Measurements from ENCODE around the gene NMNAT2. TPM values are rescaled to one million over a fixed set of nuclear protein-coding genes. Genes with fewer than 3 reads are reported as not detected.
A peak's percentile ranks its signal among the peaks of the same experiment; 100 is the strongest.

NMNAT2 gene
- total and polyA plus RNA-seq, 2 of the 8 experiments (the other 6 are each of a cell fraction or from before 2014, with no cell fraction given) = 6.5 to 20.9 TPM

DNA sequence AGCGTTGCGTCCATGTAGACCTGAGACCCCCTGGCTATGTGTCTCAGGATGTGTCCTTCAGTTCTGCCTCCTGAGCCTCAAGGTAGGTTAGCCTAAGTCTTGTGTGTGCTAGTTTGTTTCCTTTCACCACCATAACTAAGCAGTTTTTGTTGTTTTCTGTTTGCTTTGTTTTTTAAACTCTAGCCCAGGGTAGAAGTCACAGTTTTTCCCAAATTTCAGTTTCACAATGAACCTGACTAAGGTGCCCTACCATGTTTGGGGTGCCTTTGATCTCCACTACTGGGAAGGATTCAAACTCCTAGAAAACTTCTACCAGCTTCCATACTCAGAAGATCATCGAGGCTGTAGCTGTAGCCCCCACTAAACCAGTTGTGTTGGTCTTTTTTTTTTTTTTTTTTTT is 39.3 kb upstream of the NMNAT2 start:
- no peaks in the 10 kb centered on the region for H3K79me2 ChIP-seq (ENCODE audit: control insufficient read depth in 1 of 2, insufficient read depth in 2 of 2, low read length in 2 of 2)
- no peak overlapping the region for H3K9ac ChIP-seq (replicated peaks in 1 of 4; ENCODE audit: extremely low read depth in 1 of 4, low read depth in 3 of 4, low read length in 3 of 4)
- no peaks in the 10 kb centered on the region for H4K20me1 ChIP-seq (replicated peaks in 1 of 2; ENCODE audit: control insufficient read depth in 1 of 2, insufficient read depth in 2 of 2, low read length in 2 of 2)
- no peak overlapping the region for H3K18ac ChIP-seq (ENCODE audit: extremely low read depth, low read length)
- WGBS, 2 experiments (ENCODE audit: extremely low coverage in 1 of 2, insufficient coverage in 1 of 2, insufficient read length in 1 of 2, insufficient replicate concordance in 2 of 2, low coverage in 1 of 2, low lambda C conversion rate in 2 of 2, missing lambda C conversion rate in 1 of 2) = 85% methylated on average over 3 of the region's 3 CpGs; no CpG with 5 or more reads in 1 of the 2 experiments
- no peak overlapping the region for H4K91ac ChIP-seq (replicated peaks; ENCODE audit: insufficient read length, low read length)
- H3K79me1 ChIP-seq (ENCODE audit: low read depth, low read length) = no peaks in the 10 kb centered on the region
- ChIA-PET CTCF (ENCODE audit: partially characterized antibody) (interaction anchor here (0.6 to 0.8 kb wide), 3 partner anchors 13 to 126 kb away, joined by 3 read pairs; no protein-coding TSS in a partner anchor), POLR2A (ENCODE audit: partially characterized antibody) (no interaction called here)
- H2AK5ac ChIP-seq (ENCODE audit: low read depth, low read length) = 0 out of 2 replicates have a peak overlapping the region, but pooled peaks have one; percentile 60
- H4K5ac ChIP-seq (ENCODE audit: insufficient read length, low read depth, low read length) = no peak overlapping the region
- H3K56ac ChIP-seq (replicated peaks; ENCODE audit: insufficient read length, low read depth, low read length) = no peak overlapping the region
- no peaks in the 10 kb centered on the region for H3K9me3 ChIP-seq (ENCODE audit: insufficient read depth in 2 of 2, low read depth in 1 of 2, low read length in 1 of 2)
- peaks cover 0 to 6% (median 3%) of the 10 kb centered on the region in 4 experiments; a peak in 4 of 7 replicates for H3K4me1 ChIP-seq (replicated peaks in 1 of 4; ENCODE audit: control insufficient read depth in 3 of 4, insufficient read depth in 4 of 4, low read length in 3 of 4)
- no peaks in the 10 kb centered on the region for H3K27me3 ChIP-seq (replicated peaks in 1 of 4; ENCODE audit: control insufficient read depth in 3 of 4, extremely low read depth in 1 of 4, insufficient read depth in 3 of 4, low read length in 3 of 4)
- no peaks in the 10 kb centered on the region for H3K23me2 ChIP-seq (ENCODE audit: low read depth, low read length)
- H3K4me3 ChIP-seq (ENCODE audit: extremely low read depth in 1 of 4, insufficient read depth in 2 of 4, low read depth in 3 of 4, low read length in 4 of 4) = no peak overlapping the region
- H3K23ac ChIP-seq (ENCODE audit: insufficient read length) = no peak overlapping the region
- no peak overlapping the region for H2BK20ac ChIP-seq (ENCODE audit: low read length)
- H2BK15ac ChIP-seq (ENCODE audit: low read length) = peak overlapping the region; percentile 48; the same call in 1 of the 2 replicates
- H2AFZ ChIP-seq (ENCODE audit: low read length) = peak overlapping the region; percentile 23; the same call in 1 of the 2 replicates
- H2BK12ac ChIP-seq (ENCODE audit: low read depth, low read length) = 0 out of 2 replicates have a peak overlapping the region, but pooled peaks have one; percentile 62
- H3K36me3 ChIP-seq (ENCODE audit: control insufficient read depth in 2 of 4, insufficient read depth in 4 of 4, low read length in 3 of 4) = no peaks in the 10 kb centered on the region
- FAIRE-seq (no peak), DNase-seq (ENCODE audit: low read depth in 1 of 2, low spot score in 2 of 2) (no peak)
- TF ChIP-seq JUN (IDR thresholded peaks at IDR 0.05; ENCODE audit: low read depth, low read length) = no peak
- no peak for TF ChIP-seq GTF2F1 (IDR thresholded peaks at IDR 0.05; ENCODE audit: borderline replicate concordance, low read depth, low read length)
- no peak for TF ChIP-seq TAF7 (optimal IDR thresholded peaks at IDR 0.05; ENCODE audit: borderline replicate concordance, low read depth, low read length)
- TF ChIP-seq CHD2 (IDR thresholded peaks at IDR 0.05; ENCODE audit: low read length) = no peak
- TF ChIP-seq, protein P1, sequence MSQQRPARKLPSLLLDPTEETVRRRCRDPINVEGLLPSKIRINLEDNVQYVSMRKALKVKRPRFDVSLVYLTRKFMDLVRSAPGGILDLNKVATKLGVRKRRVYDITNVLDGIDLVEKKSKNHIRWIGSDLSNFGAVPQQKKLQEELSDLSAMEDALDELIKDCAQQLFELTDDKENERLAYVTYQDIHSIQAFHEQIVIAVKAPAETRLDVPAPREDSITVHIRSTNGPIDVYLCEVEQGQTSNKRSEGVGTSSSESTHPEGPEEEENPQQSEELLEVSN (IDR thresholded peaks at IDR 0.05) = no peak
- no peak for TF ChIP-seq KDM1A (IDR thresholded peaks at IDR 0.05; ENCODE audit: borderline replicate concordance, low read length)
- no peak for TF ChIP-seq TAF1 (IDR thresholded peaks at IDR 0.05; ENCODE audit: low read depth, low read length)
- TF ChIP-seq SP2 (IDR thresholded peaks at IDR 0.05; ENCODE audit: low read length) = no peak
- TF ChIP-seq FOSL1 (IDR thresholded peaks at IDR 0.05; ENCODE audit: insufficient read depth, low read depth, low read length) = no peak
- TF ChIP-seq, protein P2, sequence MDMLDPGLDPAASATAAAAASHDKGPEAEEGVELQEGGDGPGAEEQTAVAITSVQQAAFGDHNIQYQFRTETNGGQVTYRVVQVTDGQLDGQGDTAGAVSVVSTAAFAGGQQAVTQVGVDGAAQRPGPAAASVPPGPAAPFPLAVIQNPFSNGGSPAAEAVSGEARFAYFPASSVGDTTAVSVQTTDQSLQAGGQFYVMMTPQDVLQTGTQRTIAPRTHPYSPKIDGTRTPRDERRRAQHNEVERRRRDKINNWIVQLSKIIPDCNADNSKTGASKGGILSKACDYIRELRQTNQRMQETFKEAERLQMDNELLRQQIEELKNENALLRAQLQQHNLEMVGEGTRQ (IDR thresholded peaks at IDR 0.05; ENCODE audit: low read length) = no peak
- no peak overlapping the region for H2BK120ac ChIP-seq (replicated peaks; ENCODE audit: low read depth, low read length)
- no peak overlapping the region for H2BK5ac ChIP-seq (ENCODE audit: low read depth, low read length)
- H3K27ac ChIP-seq (ENCODE audit: low read depth, low read length) = no peak overlapping the region
- no peak overlapping the region for H3K4me2 ChIP-seq (ENCODE audit: insufficient read depth in 1 of 2, low read depth in 2 of 2, low read length in 2 of 2)
- H3K14ac ChIP-seq (ENCODE audit: insufficient read length) = no peak overlapping the region
- H3K4ac ChIP-seq (replicated peaks; ENCODE audit: insufficient read length, low read depth, low read length) = no peak overlapping the region
- no peak overlapping the region for H4K8ac ChIP-seq (ENCODE audit: extremely low read depth, insufficient read depth, low read length)
